HEK293 (cell line): ENCODE data around the gene PRKD1.

Source experiments
- CTCF ChIA-PET: fragments of 350-600 bp; formaldehyde crosslinking; extraction: SDS; loops from one replicate; lab custom pipeline; 2021; ENCODE audit warnings: antibody characterized with exemption; lab: Yijun Ruan, JAX
- POLR2A ChIA-PET: fragments of 300-600 bp; formaldehyde crosslinking; extraction: SDS; loops from one replicate; lab custom pipeline; 2020; ENCODE audit warnings: antibody characterized with exemption, inconsistent platforms; lab: Yijun Ruan, JAX
- H3K27ac ChIP-seq: fragments of 200-500 bp; sonication (Bioruptor generic); 2 replicates; pipeline ENCODE4 v1.5.1; 2014; ENCODE audit warnings: low read depth, low read length, control low read depth, inconsistent platforms; ENCODE audit errors: extremely low read depth
- H3K36me3 ChIP-seq, 2 experiments: fragments of 200-500 bp in 1 of 2; sonication (Bioruptor generic) in 1 of 2; 1 replicate in 1 of 2; 2 replicates in 1 of 2; pipeline ENCODE4 v1.5.1; 2014 to 2017; ENCODE audit warnings: inconsistent platforms in 2 of 2, low read length in 2 of 2; ENCODE audit not compliant: control insufficient read depth in 2 of 2, insufficient read depth in 1 of 2
- H3K4me1 ChIP-seq: fragments of 200-500 bp; sonication (Bioruptor generic); 2 replicates; pipeline ENCODE4 v1.5.1; 2014; ENCODE audit warnings: mild to moderate bottlenecking, low read length, inconsistent platforms; ENCODE audit not compliant: control insufficient read depth, insufficient read depth
- H3K4me3 ChIP-seq: 2 replicates; pipeline ENCODE4 v1.5.1; 2011; ENCODE audit warnings: low read depth, mild to moderate bottlenecking, control low read depth, low read length, moderate library complexity
- H3K9me3 ChIP-seq: fragments of 200-500 bp; sonication (Bioruptor generic); 2 replicates; pipeline ENCODE4 v1.5.1; 2014; ENCODE audit warnings: low read depth, low read length, inconsistent platforms; ENCODE audit not compliant: control insufficient read depth, insufficient read depth
- BCL11B ChIP-seq: fragments of 450-650 bp; formaldehyde crosslinking; IDR thresholded peaks from 2 replicates; pipeline ENCODE4 v1.5.1; 2016; ENCODE audit warnings: low read depth, missing biosample characterization, missing genetic modification characterization
- IKZF3 ChIP-seq: fragments of 450-650 bp; IDR thresholded peaks from 2 replicates; pipeline ENCODE4 v1.5.0; 2018; ENCODE audit warnings: missing biosample characterization, mild to moderate bottlenecking, missing genetic modification characterization, moderate library complexity
- KLF10 ChIP-seq: fragments of 450-650 bp; IDR thresholded peaks from 2 replicates; pipeline ENCODE4 v1.5.1; 2018; ENCODE audit warnings: missing biosample characterization, mild to moderate bottlenecking, missing genetic modification characterization
- MYNN ChIP-seq: fragments of 450-650 bp; formaldehyde crosslinking; IDR thresholded peaks from 2 replicates; pipeline ENCODE4 v1.5.1; 2016; ENCODE audit warnings: missing biosample characterization, missing genetic modification characterization, borderline replicate concordance
- SP3 ChIP-seq: fragments of 450-650 bp; formaldehyde crosslinking; IDR thresholded peaks from 2 replicates; pipeline ENCODE4 v1.5.1; 2016; ENCODE audit warnings: missing biosample characterization, missing genetic modification characterization
- ZBTB20 ChIP-seq: fragments of 450-650 bp; formaldehyde crosslinking; IDR thresholded peaks from 2 replicates; pipeline ENCODE4 v1.5.1; 2016; ENCODE audit warnings: missing biosample characterization, missing genetic modification characterization
- ZBTB7A ChIP-seq: fragments of 450-650 bp; formaldehyde crosslinking; IDR thresholded peaks from 2 replicates; pipeline ENCODE4 v1.5.1; 2016; ENCODE audit warnings: low read depth, missing biosample characterization, missing genetic modification characterization
- ZFP69B ChIP-seq: fragments of 450-650 bp; formaldehyde crosslinking; IDR thresholded peaks from 2 replicates; pipeline ENCODE4 v1.5.1; 2016; ENCODE audit warnings: missing biosample characterization, missing genetic modification characterization
- ZNF155 ChIP-seq: fragments of 450-650 bp; formaldehyde crosslinking; IDR thresholded peaks from 2 replicates; pipeline ENCODE4 v1.5.1; 2016; ENCODE audit warnings: missing biosample characterization, missing genetic modification characterization
- ZNF404 ChIP-seq: fragments of 450-650 bp; formaldehyde crosslinking; IDR thresholded peaks from 2 replicates; pipeline ENCODE4 v1.5.1; 2017; ENCODE audit warnings: missing biosample characterization, missing genetic modification characterization
- ZNF488 ChIP-seq: fragments of 450-650 bp; formaldehyde crosslinking; IDR thresholded peaks from 2 replicates; pipeline ENCODE4 v1.5.1; 2016; ENCODE audit warnings: missing biosample characterization, missing genetic modification characterization
- ZNF558 ChIP-seq: fragments of 450-650 bp; formaldehyde crosslinking; IDR thresholded peaks from 2 replicates; pipeline ENCODE4 v1.5.1; 2016; ENCODE audit warnings: missing biosample characterization, missing genetic modification characterization
- ZNF600 ChIP-seq: fragments of 450-650 bp; formaldehyde crosslinking; IDR thresholded peaks from 2 replicates; pipeline ENCODE4 v1.5.1; 2016; ENCODE audit warnings: missing biosample characterization, missing genetic modification characterization
- ZNF623 ChIP-seq: fragments of 450-650 bp; formaldehyde crosslinking; IDR thresholded peaks from 2 replicates; pipeline ENCODE4 v1.5.1; 2016; ENCODE audit warnings: missing biosample characterization, missing genetic modification characterization
- ZNF629 ChIP-seq: fragments of 450-650 bp; formaldehyde crosslinking; IDR thresholded peaks from 2 replicates; pipeline ENCODE4 v1.5.1; 2017; ENCODE audit warnings: missing biosample characterization, missing genetic modification characterization
- ZNF664 ChIP-seq: fragments of 450-650 bp; formaldehyde crosslinking; IDR thresholded peaks from 2 replicates; pipeline ENCODE4 v1.5.1; 2016; ENCODE audit warnings: missing biosample characterization, missing genetic modification characterization
- ZNF677 ChIP-seq: fragments of 450-650 bp; IDR thresholded peaks from 2 replicates; pipeline ENCODE4 v1.5.0; 2018; ENCODE audit warnings: missing biosample characterization, mild to moderate bottlenecking, missing genetic modification characterization, moderate library complexity
- ZSCAN4 ChIP-seq: fragments of 450-650 bp; formaldehyde crosslinking; IDR thresholded peaks from 2 replicates; pipeline ENCODE4 v1.5.1; 2017; ENCODE audit warnings: missing biosample characterization, missing genetic modification characterization
- TF ChIP-seq, protein P1 (sequence below): fragments of 450-650 bp; formaldehyde crosslinking; conservative IDR thresholded peaks from 2 replicates; pipeline ENCODE4 v1.5.1; 2016; ENCODE audit warnings: low read depth, missing biosample characterization, missing genetic modification characterization

Gene PRKD1

GRCh38 chr14:29717901-29718300, 209.7 kb downstream of the PRKD1 start:
- TF ChIP-seq KLF10 (tag by site-specific recombination) (no peak), ZNF488 (tag by site-specific recombination) (no peak), ZNF404 (no peak)
- H3K9me3 ChIP-seq = no peaks in the 10 kb centered on the region
- POLR2A ChIA-PET = no interaction called here

GRCh38 chr14:29716150-29716549, 211.5 kb downstream of the PRKD1 start:
- no peak overlapping the region for H3K27ac ChIP-seq
- no peaks in the 10 kb centered on the region for H3K9me3 ChIP-seq
- H3K4me3 ChIP-seq = no peak overlapping the region
- ChIA-PET POLR2A (no interaction called here), CTCF (no interaction called here)
- no peaks in the 10 kb centered on the region for H3K36me3 ChIP-seq
- no peaks in the 10 kb centered on the region for H3K4me1 ChIP-seq
- TF ChIP-seq ZNF677 (tag by site-specific recombination) (no peak), ZBTB7A (tag by site-specific recombination) (no peak), ZBTB20 (no peak), KLF10 (tag by site-specific recombination) (no peak), ZNF155 (tag by site-specific recombination) (no peak), ZNF558 (tag by site-specific recombination) (no peak), ZNF600 (tag by site-specific recombination) (no peak), ZSCAN4 (tag by site-specific recombination) (no peak), BCL11B (tag by site-specific recombination) (no peak), ZFP69B (no peak), ZNF623 (tag by site-specific recombination) (no peak), IKZF3 (tag by site-specific recombination) (no peak), MYNN (tag by site-specific recombination) (no peak), ZNF629 (tag by site-specific recombination) (no peak), ZNF664 (no peak), SP3 (no peak)
- TF ChIP-seq, protein P1, sequence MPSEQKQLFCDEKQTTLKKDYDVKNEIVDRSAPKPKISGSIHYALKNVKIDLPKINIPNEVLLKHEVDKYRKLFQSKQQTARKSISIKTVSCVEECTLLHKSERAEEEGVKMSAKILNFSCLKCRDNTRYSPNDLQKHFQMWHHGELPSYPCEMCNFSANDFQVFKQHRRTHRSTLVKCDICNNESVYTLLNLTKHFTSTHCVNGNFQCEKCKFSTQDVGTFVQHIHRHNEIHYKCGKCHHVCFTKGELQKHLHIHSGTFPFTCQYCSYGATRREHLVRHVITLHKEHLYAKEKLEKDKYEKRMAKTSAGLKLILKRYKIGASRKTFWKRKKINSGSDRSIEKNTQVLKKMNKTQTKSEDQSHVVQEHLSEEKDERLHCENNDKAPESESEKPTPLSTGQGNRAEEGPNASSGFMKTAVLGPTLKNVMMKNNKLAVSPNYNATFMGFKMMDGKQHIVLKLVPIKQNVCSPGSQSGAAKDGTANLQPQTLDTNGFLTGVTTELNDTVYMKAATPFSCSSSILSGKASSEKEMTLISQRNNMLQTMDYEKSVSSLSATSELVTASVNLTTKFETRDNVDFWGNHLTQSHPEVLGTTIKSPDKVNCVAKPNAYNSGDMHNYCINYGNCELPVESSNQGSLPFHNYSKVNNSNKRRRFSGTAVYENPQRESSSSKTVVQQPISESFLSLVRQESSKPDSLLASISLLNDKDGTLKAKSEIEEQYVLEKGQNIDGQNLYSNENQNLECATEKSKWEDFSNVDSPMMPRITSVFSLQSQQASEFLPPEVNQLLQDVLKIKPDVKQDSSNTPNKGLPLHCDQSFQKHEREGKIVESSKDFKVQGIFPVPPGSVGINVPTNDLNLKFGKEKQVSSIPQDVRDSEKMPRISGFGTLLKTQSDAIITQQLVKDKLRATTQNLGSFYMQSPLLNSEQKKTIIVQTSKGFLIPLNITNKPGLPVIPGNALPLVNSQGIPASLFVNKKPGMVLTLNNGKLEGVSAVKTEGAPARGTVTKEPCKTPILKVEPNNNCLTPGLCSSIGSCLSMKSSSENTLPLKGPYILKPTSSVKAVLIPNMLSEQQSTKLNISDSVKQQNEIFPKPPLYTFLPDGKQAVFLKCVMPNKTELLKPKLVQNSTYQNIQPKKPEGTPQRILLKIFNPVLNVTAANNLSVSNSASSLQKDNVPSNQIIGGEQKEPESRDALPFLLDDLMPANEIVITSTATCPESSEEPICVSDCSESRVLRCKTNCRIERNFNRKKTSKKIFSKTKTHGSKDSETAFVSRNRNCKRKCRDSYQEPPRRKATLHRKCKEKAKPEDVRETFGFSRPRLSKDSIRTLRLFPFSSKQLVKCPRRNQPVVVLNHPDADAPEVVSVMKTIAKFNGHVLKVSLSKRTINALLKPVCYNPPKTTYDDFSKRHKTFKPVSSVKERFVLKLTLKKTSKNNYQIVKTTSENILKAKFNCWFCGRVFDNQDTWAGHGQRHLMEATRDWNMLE (tag by site-specific recombination) = no peak

More at GRCh38 chr14:29717901-29718300, 209.7 kb downstream of the PRKD1 start:
- no peak overlapping the region for H3K4me3 ChIP-seq
- CTCF ChIA-PET = no interaction called here
- H3K36me3 ChIP-seq = no peaks in the 10 kb centered on the region
- H3K4me1 ChIP-seq = no peaks in the 10 kb centered on the region
- no peak overlapping the region for H3K27ac ChIP-seq
